GM18861 (cell line): Measurements from ENCODE around the gene RGL2.

Experiments used
- ATAC-seq: cut with Tn5 transposase; IDR thresholded peaks from one replicate; pipeline ENCODE4 v1.9.1; 2021; ENCODE audit not compliant: unreplicated experiment

The RGL2 gene

GRCh38 chr6:33241968-33242367 is 56.8 kb downstream of the RGL2 start:
- ATAC-seq = no peak
